HCT116 (cell line): Measurements from ENCODE around the gene CDK7. TPM values are rescaled to one million over a fixed set of nuclear protein-coding genes. Genes with fewer than 3 reads are reported as not detected.

ENCODE experiments used
- ATAC-seq: fragments of 200-7000 bp; cut with Tn5 transposase; 2 replicates; pipeline ENCODE4 v1.9.1; 2020; ENCODE audit warnings: mild to moderate bottlenecking, moderate library complexity
- BruUV-seq: library from RNA; stranded (reverse); fragments of 400-500 nt; replicated peaks from 2 replicates; lab custom pipeline; 2021; lab: Mats Ljungman, UMichigan
- CTCF ChIA-PET: fragments of 300-600 bp; sonication (Branson Sonifier 250); formaldehyde crosslinking; loops from one replicate; lab custom pipeline; 2021; ENCODE audit warnings: antibody characterized with exemption; lab: Charles Lee
- POLR2A ChIA-PET: fragments of 300-600, 350-600 bp; sonication (Branson Sonifier 250); formaldehyde crosslinking; loops from one replicate; lab custom pipeline; 2021; ENCODE audit warnings: antibody characterized with exemption; lab: Charles Lee
- RAD21 ChIA-PET, 2 experiments: fragments of 300-600 bp; sonication (Branson Sonifier 250); formaldehyde crosslinking; loops; one replicate each; lab custom pipeline; 2023; ENCODE audit warnings: low total read pairs in 2 of 2; ENCODE audit not compliant: uncharacterized antibody in 2 of 2, unreplicated experiment in 2 of 2, low non-redundant PET in 1 of 2; lab: Charles Lee
- DNase-seq: peaks from one replicate; pipeline ENCODE4 v3.0.0-alpha.2; 2010; ENCODE audit warnings: low read depth, low spot score
- H2AFZ ChIP-seq: fragments of 200-600 bp; shearing (Covaris generic), sonication (generic); 2 replicates; pipeline ENCODE4 v1.6.1; 2017; ENCODE audit warnings: low read depth, mixed run types, mixed read lengths, antibody characterized with exemption, low read length; ENCODE audit not compliant: poor library complexity, severe bottlenecking
- H3K27ac ChIP-seq: 2 replicates; pipeline ENCODE4 v1.5.1; 2012; ENCODE audit warnings: low read depth, low read length
- H3K27me3 ChIP-seq: fragments of 200-600 bp; sonication (generic); 2 replicates; pipeline ENCODE4 v1.6.1; 2016; ENCODE audit warnings: mixed run types, low read length, mixed read lengths; ENCODE audit not compliant: insufficient read depth
- H3K36me3 ChIP-seq, 2 experiments: fragments of 200-500 bp in 1 of 2; fragments of 200-600 bp in 1 of 2; sonication (Bioruptor generic) in 1 of 2; sonication (generic) in 1 of 2; 2 replicates each; pipeline versions ENCODE4 v1.5.1 to v1.6.1; 2014 to 2016; ENCODE audit warnings: low read length in 2 of 2, inconsistent platforms in 1 of 2, mixed read lengths in 1 of 2, mixed run types in 1 of 2; ENCODE audit not compliant: insufficient read depth in 2 of 2, control insufficient read depth in 1 of 2
- H3K4me1 ChIP-seq, 2 experiments: fragments of 200-600 bp in 1 of 2; sonication (generic) in 1 of 2; 2 replicates each; pipeline versions ENCODE4 v1.5.1 to v1.6.1; 2012 to 2017; ENCODE audit warnings: low read length in 2 of 2, inconsistent platforms in 1 of 2, mild to moderate bottlenecking in 1 of 2, mixed read lengths in 1 of 2, mixed run types in 1 of 2, moderate library complexity in 1 of 2; ENCODE audit not compliant: insufficient read depth in 2 of 2, control insufficient read depth in 1 of 2
- H3K4me2 ChIP-seq: fragments of 200-600 bp; sonication (generic); 2 replicates; pipeline ENCODE4 v1.6.1; 2017; ENCODE audit warnings: mixed run types, low read length, mixed read lengths
- H3K4me3 ChIP-seq, 2 experiments: fragments of 200-600 bp in 1 of 2; sonication (generic) in 1 of 2; replicated peaks in 1 of 2; 2 replicates each; pipeline ENCODE4 v1.5.1; 2011 to 2016; ENCODE audit warnings: low read length in 2 of 2, control low read depth in 1 of 2, low read depth in 1 of 2, mild to moderate bottlenecking in 1 of 2, mixed read lengths in 1 of 2, mixed run types in 1 of 2
- H3K79me2 ChIP-seq: fragments of 200-600 bp; sonication (generic); 2 replicates; pipeline ENCODE4 v1.6.1; 2017; ENCODE audit warnings: mild to moderate bottlenecking, mixed run types, low read length, moderate library complexity, mixed read lengths; ENCODE audit not compliant: insufficient read depth
- H3K9ac ChIP-seq: fragments of 200-600 bp; sonication (generic); 2 replicates; pipeline ENCODE4 v1.6.1; 2016; ENCODE audit warnings: low read length, mixed read lengths
- H3K9me2 ChIP-seq: fragments of 200-600 bp; sonication (generic), shearing (Covaris generic); 2 replicates; pipeline ENCODE4 v1.6.1; 2017; ENCODE audit warnings: mixed run types, mild to moderate bottlenecking, moderate library complexity; ENCODE audit not compliant: insufficient read depth
- H3K9me3 ChIP-seq, 2 experiments: fragments of 200-500 bp in 1 of 2; fragments of 200-600 bp in 1 of 2; sonication (Bioruptor generic) in 1 of 2; sonication (generic) in 1 of 2; 2 replicates each; pipeline ENCODE4 v1.6.1; 2014 to 2017; ENCODE audit warnings: low read length in 2 of 2, mixed read lengths in 2 of 2, inconsistent platforms in 1 of 2, low read depth in 1 of 2, mild to moderate bottlenecking in 1 of 2, mixed run types in 1 of 2, moderate library complexity in 1 of 2; ENCODE audit not compliant: control insufficient read depth in 1 of 2, insufficient read depth in 1 of 2
- H4K20me1 ChIP-seq: fragments of 200-600 bp; sonication (generic), shearing (Covaris generic); 2 replicates; pipeline ENCODE4 v1.6.1; 2017; ENCODE audit warnings: mixed run types, mild to moderate bottlenecking, moderate library complexity; ENCODE audit not compliant: insufficient read depth
- CBX3 ChIP-seq: IDR thresholded peaks from 2 replicates; pipeline ENCODE4 v1.6.1; 2012; ENCODE audit warnings: low read depth
- EGR1 ChIP-seq: IDR thresholded peaks from 2 replicates; pipeline ENCODE4 v1.6.1; 2012; ENCODE audit warnings: low read depth
- ELF1 ChIP-seq: IDR thresholded peaks from 2 replicates; pipeline ENCODE4 v1.6.1; 2012; ENCODE audit warnings: low read depth, borderline replicate concordance
- EZH2 ChIP-seq: fragments of 200-600 bp; sonication (generic); IDR thresholded peaks from 2 replicates; pipeline ENCODE4 v1.6.1; 2017; ENCODE audit warnings: antibody characterized with exemption, mixed run types
- EZH2phosphoT487 ChIP-seq: fragments of 200-600 bp; IDR thresholded peaks from 2 replicates; pipeline ENCODE4 v1.6.1; 2018; ENCODE audit warnings: antibody characterized with exemption, borderline replicate concordance
- FOSL1 ChIP-seq: IDR thresholded peaks from 2 replicates; pipeline ENCODE4 v1.6.1; 2012; ENCODE audit warnings: low read depth
- JUND ChIP-seq: IDR thresholded peaks from 2 replicates; pipeline ENCODE4 v1.6.1; 2012
- POLR2A ChIP-seq: IDR thresholded peaks from 2 replicates; pipeline ENCODE4 v1.7.0; 2011; ENCODE audit warnings: borderline replicate concordance; ENCODE audit not compliant: insufficient read depth, insufficient read length; ENCODE audit errors: extremely low read depth
- POLR2AphosphoS5 ChIP-seq: IDR thresholded peaks from 2 replicates; pipeline ENCODE4 v1.6.1; 2011; ENCODE audit warnings: mild to moderate bottlenecking, low read depth, low read length, moderate library complexity
- RAD21 ChIP-seq: IDR thresholded peaks from 2 replicates; pipeline ENCODE4 v1.6.1; 2012; ENCODE audit warnings: low read depth, mild to moderate bottlenecking
- SIN3A ChIP-seq: IDR thresholded peaks from 2 replicates; pipeline ENCODE4 v1.6.1; 2012; ENCODE audit warnings: low read depth
- SP1 ChIP-seq: IDR thresholded peaks from 2 replicates; pipeline ENCODE4 v1.6.1; 2012; ENCODE audit warnings: low read depth
- SRF ChIP-seq: IDR thresholded peaks from 2 replicates; pipeline ENCODE4 v1.6.1; 2012; ENCODE audit warnings: low read depth
- YY1 ChIP-seq: IDR thresholded peaks from 2 replicates; pipeline ENCODE4 v1.6.1; 2011; ENCODE audit warnings: low read length, low read depth, moderate library complexity, mild to moderate bottlenecking; ENCODE audit not compliant: insufficient replicate concordance; ENCODE audit errors: extremely low read depth
- ZBTB33 ChIP-seq: IDR thresholded peaks from 2 replicates; pipeline ENCODE4 v1.6.1; 2011; ENCODE audit warnings: mild to moderate bottlenecking, low read length, moderate library complexity; ENCODE audit not compliant: insufficient replicate concordance; ENCODE audit errors: extremely low read depth
- ZFX ChIP-seq: fragments of 450-650 bp; IDR thresholded peaks from 2 replicates; pipeline ENCODE4 v1.6.1; 2017
- ZNF274 ChIP-seq: fragments of 200-500 bp; sonication (Bioruptor generic); IDR thresholded peaks from 2 replicates; pipeline ENCODE4 v1.6.1; 2014; ENCODE audit warnings: mild to moderate bottlenecking, low read depth, low read length, inconsistent platforms
- intact Hi-C: fragments of 100-400 bp; cut with micrococcal nuclease; formaldehyde crosslinking; loops from 2 replicates; pipeline ENCODE4 v1.10.0; 2022
- total RNA-seq: library from RNA; stranded (reverse); gene quantifications from one replicate; pipeline ENCODE4 v1.2.1, GENCODE V29; 2021; ENCODE audit not compliant: unreplicated experiment
- TF ChIP-seq, protein P1 (sequence below): IDR thresholded peaks from 2 replicates; pipeline ENCODE4 v1.6.1; 2012

The CDK7 gene
- total RNA-seq, 1 experiment from 2014 or later, result 67.0 TPM

DNA sequence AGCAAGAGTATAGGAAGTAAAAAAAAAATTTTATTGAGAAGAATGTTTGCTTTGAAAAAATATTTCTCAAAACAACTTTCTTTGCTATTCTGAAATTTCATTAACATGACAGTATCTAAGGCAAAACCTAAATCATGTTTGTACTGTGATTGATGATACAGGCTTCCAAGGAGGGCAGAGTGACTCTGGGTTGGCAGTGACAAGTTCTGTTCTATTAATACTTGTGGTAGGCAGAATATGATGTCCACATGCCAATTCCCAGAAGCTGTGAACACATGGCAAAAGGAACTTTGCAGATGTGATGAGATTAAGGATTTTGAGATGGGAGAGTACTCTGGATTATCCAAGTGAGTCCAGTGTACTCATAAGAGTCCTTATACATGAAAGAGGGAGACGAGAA is 81.3 kb downstream of the CDK7 start:
- no TSS peak for BruUV-seq
- Histone ChIP-seq H3K4me1 (no peaks in the 10 kb centered on the region), H3K27me3 (no peaks in the 10 kb centered on the region), H3K4me2 (no peak overlapping the region), H3K27ac (no peak overlapping the region), H3K9ac (no peak overlapping the region)
- no peak for ATAC-seq
- no peak for TF ChIP-seq SP1
- TF ChIP-seq POLR2A, result no peak
- TF ChIP-seq, all 23 proteins: peak for 0
- Histone ChIP-seq H3K79me2 (no peaks in the 10 kb centered on the region), H3K9me3 (no peaks in the 10 kb centered on the region), H4K20me1 (no peaks in the 10 kb centered on the region), H3K36me3 (peaks cover 4 to 5% of the 10 kb centered on the region in 2 experiments; a peak in 2 of 4 replicates), H3K9me2 (no peaks in the 10 kb centered on the region), H3K4me3 (no peak overlapping the region), H2AFZ (no peak overlapping the region)
- DNase-seq, result no peak
- POLR2A ChIA-PET, result no interaction called here
- CTCF ChIA-PET, result no interaction called here
- RAD21 ChIA-PET, result no interaction called here
- intact Hi-C loops, result loop anchor here (10.0 kb wide), 1 partner anchor 191 kb away; no protein-coding TSS in a partner anchor

DNA sequence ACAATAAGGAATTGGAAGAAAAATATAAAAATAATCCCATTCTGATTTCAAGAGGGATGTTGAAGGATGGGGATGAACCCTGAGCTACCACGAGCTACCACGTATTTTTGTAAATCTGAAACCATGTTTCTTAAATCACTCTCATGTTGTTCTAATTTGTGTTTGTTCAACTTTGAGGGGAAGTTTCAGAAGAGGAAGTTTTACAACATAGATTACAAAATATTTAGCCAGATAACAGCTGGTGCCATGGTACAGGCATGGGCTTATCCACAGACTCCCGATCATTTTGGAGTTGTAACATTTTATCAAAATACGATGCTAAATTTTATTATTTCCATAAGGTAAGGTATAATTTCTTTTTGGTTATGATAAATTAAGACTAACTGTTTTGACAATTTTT is 82.7 kb downstream of the CDK7 start:
- no peak overlapping the region for H3K4me2 ChIP-seq
- no peak overlapping the region for H3K4me3 ChIP-seq
- no peaks in the 10 kb centered on the region for H3K4me1 ChIP-seq
- H3K9me2 ChIP-seq, result no peaks in the 10 kb centered on the region
- H3K9ac ChIP-seq, result no peak overlapping the region
- no peak overlapping the region for H3K27ac ChIP-seq
- no peaks in the 10 kb centered on the region for H4K20me1 ChIP-seq
- no peaks in the 10 kb centered on the region; the same call in 1 of the 2 replicates for H3K79me2 ChIP-seq
- RAD21 ChIA-PET, result no interaction called here
- POLR2A ChIA-PET, result no interaction called here
- CTCF ChIA-PET, result no interaction called here
- DNase-seq, result no peak
- H3K9me3 ChIP-seq, result no peaks in the 10 kb centered on the region
- intact Hi-C loops, result loop anchor here (10.0 kb wide), 1 partner anchor 193 kb away; no protein-coding TSS in a partner anchor
- BruUV-seq, result no TSS peak
- H3K36me3 ChIP-seq, result peaks cover 4% of the 10 kb centered on the region in 2 experiments; a peak in 2 of 4 replicates
- no peaks in the 10 kb centered on the region for H3K27me3 ChIP-seq
- no peak for ATAC-seq
- no peak overlapping the region for H2AFZ ChIP-seq
- TF ChIP-seq ELF1, result no peak
- no peak for TF ChIP-seq EGR1
- TF ChIP-seq CBX3, result no peak
- TF ChIP-seq ZNF274, result no peak
- TF ChIP-seq, protein P1, sequence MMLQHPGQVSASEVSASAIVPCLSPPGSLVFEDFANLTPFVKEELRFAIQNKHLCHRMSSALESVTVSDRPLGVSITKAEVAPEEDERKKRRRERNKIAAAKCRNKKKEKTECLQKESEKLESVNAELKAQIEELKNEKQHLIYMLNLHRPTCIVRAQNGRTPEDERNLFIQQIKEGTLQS, result no peak
- no peak for TF ChIP-seq ZFX
- no peak for TF ChIP-seq EZH2
- TF ChIP-seq RAD21, result no peak
- no peak for TF ChIP-seq YY1
- no peak for TF ChIP-seq EZH2phosphoT487
- no peak for TF ChIP-seq ZBTB33
- TF ChIP-seq SRF, result no peak
- TF ChIP-seq POLR2AphosphoS5, result no peak
- no peak for TF ChIP-seq FOSL1
- no peak for TF ChIP-seq SIN3A
- no peak for TF ChIP-seq JUND
